Activated CD8-positive, alpha-beta T cell treated with anti-CD3 and anti-CD28 coated beads for 36 hours (primary cell): Measurements from ENCODE around the gene GRAMD1A. TPM values are rescaled to one million over a fixed set of nuclear protein-coding genes. Genes with fewer than 3 reads are reported as not detected.

Experiments
- ATAC-seq: fragments of 200-7000 bp; cut with Tn5 transposase; one replicate; pipeline ENCODE4 v1.10.0; 2021; ENCODE audit warnings: mild to moderate bottlenecking, moderate library complexity
- CTCF ChIA-PET: fragments of 350-600 bp; sonication (Branson Sonifier 250); formaldehyde crosslinking; loops from one replicate; lab custom pipeline; 2021; ENCODE audit warnings: antibody characterized with exemption; lab: Charles Lee
- POLR2A ChIA-PET: fragments of 350-600 bp; sonication (Branson Sonifier 250); formaldehyde crosslinking; loops from one replicate; lab custom pipeline; 2021; ENCODE audit warnings: antibody characterized with exemption; lab: Charles Lee
- DNase-seq: peaks from one replicate; pipeline ENCODE4 v3.0.0-alpha.2; 2020
- H3K27ac Mint-ChIP-seq: one replicate; pipeline ENCODE4 v1.8.0; 2021; ENCODE audit warnings: mild to moderate bottlenecking, mixed read lengths
- H3K27me3 Mint-ChIP-seq: one replicate; pipeline ENCODE4 v1.8.0; 2021; ENCODE audit warnings: mixed read lengths
- H3K36me3 Mint-ChIP-seq: one replicate; pipeline ENCODE4 v1.8.0; 2021; ENCODE audit warnings: low read depth, mixed read lengths
- H3K4me1 Mint-ChIP-seq: one replicate; pipeline ENCODE4 v1.8.0; 2021; ENCODE audit warnings: low read depth, mixed read lengths
- H3K4me3 Mint-ChIP-seq: one replicate; pipeline ENCODE4 v1.8.0; 2021; ENCODE audit warnings: mild to moderate bottlenecking, moderate library complexity, mixed read lengths
- H3K9me3 Mint-ChIP-seq: one replicate; pipeline ENCODE4 v1.8.0; 2021; ENCODE audit warnings: mixed read lengths
- CTCF ChIP-seq: fragments of 200-600 bp; IDR thresholded peaks from one replicate; pipeline ENCODE4 v1.8.0; 2022; ENCODE audit warnings: antibody characterized with exemption, mild to moderate bottlenecking
- intact Hi-C: fragments of 100-400 bp; cut with micrococcal nuclease; formaldehyde crosslinking; loops from one replicate; pipeline ENCODE4 v1.10.0; 2022
- total RNA-seq, 2 experiments: library from RNA; stranded (reverse); gene quantifications; one replicate each; pipeline ENCODE4 v1.2.3, GENCODE V29; 2021

Gene GRAMD1A
- total RNA-seq, 2 experiments from 2014 or later: 128 to 134 TPM

DNA sequence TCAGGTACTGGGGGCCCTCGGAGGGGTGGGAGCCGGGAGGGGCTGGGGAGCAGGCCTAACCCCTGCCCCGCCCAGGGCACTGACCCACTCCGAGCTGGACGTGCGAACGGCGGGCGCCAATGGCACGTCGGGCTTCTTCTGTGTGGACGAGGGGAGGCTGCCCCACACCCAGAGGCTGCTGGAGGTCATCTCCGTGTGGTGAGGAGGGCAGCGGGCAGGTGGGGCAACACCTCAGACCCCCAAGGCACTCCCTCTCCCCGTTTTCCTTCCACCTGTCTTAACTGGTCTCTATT, 59.6 kb downstream of the GRAMD1A start:
- ChIA-PET POLR2A (interaction anchor here (1.0 kb wide), 1 partner anchor 43 kb away, joined by 4 read pairs; no protein-coding TSS in a partner anchor), CTCF (interaction anchor here (0.5 to 2.2 kb wide), 2 partner anchors 12 to 15 kb away, joined by 3 to 14 read pairs; no protein-coding TSS in a partner anchor)
- H3K36me3 Mint-ChIP-seq: no peaks in the 10 kb centered on the region
- H3K4me1 Mint-ChIP-seq: peaks cover 12% of the 10 kb centered on the region
- no peak for TF ChIP-seq CTCF
- no peaks in the 10 kb centered on the region for H3K9me3 Mint-ChIP-seq
- intact Hi-C loops: no loop called here
- ATAC-seq (no peak), DNase-seq (no peak)
- H3K27me3 Mint-ChIP-seq: no peaks in the 10 kb centered on the region
- H3K27ac Mint-ChIP-seq: no peak overlapping the region
- no peak overlapping the region for H3K4me3 Mint-ChIP-seq

DNA sequence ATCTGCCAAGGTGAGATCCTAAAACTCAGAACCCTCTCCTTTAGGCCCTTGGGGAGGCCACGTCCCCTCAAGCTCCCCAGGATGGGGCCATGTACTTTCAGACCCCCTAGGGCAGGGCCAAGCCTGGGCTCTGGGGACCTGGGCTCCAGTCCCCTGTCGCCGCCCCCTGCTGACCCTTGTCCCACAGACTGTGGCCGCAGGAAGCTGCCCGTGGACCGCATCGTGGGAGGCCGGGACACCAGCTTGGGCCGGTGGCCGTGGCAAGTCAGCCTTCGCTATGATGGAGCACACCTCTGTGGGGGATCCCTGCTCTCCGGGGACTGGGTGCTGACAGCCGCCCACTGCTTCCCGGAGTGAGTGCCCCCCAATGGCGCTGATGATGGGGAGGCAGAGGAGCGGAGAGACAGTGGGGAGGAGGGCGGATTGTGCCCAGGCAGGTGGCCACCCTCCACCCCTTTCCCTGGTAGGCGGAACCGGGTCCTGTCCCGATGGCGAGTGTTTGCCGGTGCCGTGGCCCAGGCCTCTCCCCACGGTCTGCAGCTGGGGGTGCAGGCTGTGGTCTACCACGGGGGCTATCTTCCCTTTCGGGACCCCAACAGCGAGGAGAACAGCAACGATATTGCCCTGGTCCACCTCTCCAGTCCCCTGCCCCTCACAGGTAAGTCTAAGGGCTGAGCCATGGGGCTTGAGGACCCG, 60.2 kb downstream of the GRAMD1A start:
- ChIA-PET CTCF (interaction anchor here (0.5 to 2.2 kb wide), 2 partner anchors 13 to 15 kb away, joined by 3 to 14 read pairs; no protein-coding TSS in a partner anchor), POLR2A (interaction anchor here (1.0 kb wide), 1 partner anchor 44 kb away, joined by 4 read pairs; no protein-coding TSS in a partner anchor)
- TF ChIP-seq CTCF: no peak
- Mint-ChIP-seq H3K27ac (no peak overlapping the region), H3K4me1 (peaks cover 12% of the 10 kb centered on the region), H3K9me3 (no peaks in the 10 kb centered on the region), H3K4me3 (no peak overlapping the region), H3K36me3 (no peaks in the 10 kb centered on the region), H3K27me3 (no peaks in the 10 kb centered on the region)
- ATAC-seq (no peak), DNase-seq (no peak)
- intact Hi-C loops: no loop called here

DNA sequence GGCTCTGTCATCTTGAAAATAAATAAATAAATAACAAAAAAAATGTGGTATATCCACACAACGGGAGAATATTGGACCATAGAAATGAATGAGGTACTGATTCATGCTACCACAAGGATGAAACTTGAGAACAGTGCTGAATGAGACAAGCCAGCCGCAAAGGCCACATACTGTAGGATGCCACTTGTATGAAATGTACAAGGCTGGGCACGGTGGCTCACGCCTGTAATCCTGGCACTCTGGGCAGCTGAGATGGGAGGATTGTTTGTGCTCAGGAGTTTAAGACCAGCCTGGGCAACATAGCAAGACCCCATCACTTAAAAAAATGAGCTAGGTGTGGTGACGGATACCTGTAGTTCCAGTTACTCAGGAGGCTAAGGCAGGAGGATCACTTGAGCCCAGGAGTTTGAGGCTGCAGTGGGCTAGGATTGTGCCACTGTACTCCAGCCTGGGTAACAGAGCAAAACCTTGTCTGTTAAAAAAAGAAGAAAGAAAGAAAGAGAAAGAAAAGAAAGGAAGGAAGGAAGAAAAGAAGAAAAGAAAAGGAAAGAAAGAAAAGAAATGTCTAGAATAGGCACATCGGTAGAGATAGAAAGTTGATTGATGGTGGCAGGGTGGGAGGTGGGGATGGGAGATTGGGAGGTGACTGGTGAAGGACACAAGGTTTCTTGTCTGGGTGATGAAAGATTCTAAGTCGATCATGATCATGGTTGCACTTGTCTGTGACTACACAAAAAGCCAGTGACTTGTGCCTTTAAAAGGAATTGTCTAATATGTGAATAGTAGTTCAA, 61.7 kb downstream of the GRAMD1A start:
- TF ChIP-seq CTCF: no peak
- Mint-ChIP-seq H3K4me3 (no peak overlapping the region), H3K36me3 (no peaks in the 10 kb centered on the region), H3K27me3 (no peaks in the 10 kb centered on the region), H3K9me3 (peaks cover 3% of the 10 kb centered on the region), H3K4me1 (peaks cover 15% of the 10 kb centered on the region), H3K27ac (no peak overlapping the region)
- DNase-seq: no peak
- ATAC-seq: no peak
- ChIA-PET CTCF (interaction anchor here (0.5 to 1.4 kb wide), 3 partner anchors 17 to 405 kb away, joined by 3 to 4 read pairs (median 3); no protein-coding TSS in a partner anchor), POLR2A (no interaction called here)
- intact Hi-C loops: no loop called here

GRCh38 chr19:35062942-35063341, 62.8 kb downstream of the GRAMD1A start:
- intact Hi-C loops: no loop called here

More at GRCh38 chr19:35062942-35063341, 62.8 kb downstream of the GRAMD1A start:
- Mint-ChIP-seq H3K27ac (no peak overlapping the region), H3K4me3 (no peak overlapping the region), H3K36me3 (no peaks in the 10 kb centered on the region), H3K9me3 (peaks cover 3% of the 10 kb centered on the region), H3K4me1 (peaks cover 20% of the 10 kb centered on the region), H3K27me3 (no peaks in the 10 kb centered on the region)
- POLR2A ChIA-PET: no interaction called here
- TF ChIP-seq CTCF: no peak
- no peak for DNase-seq
- ATAC-seq: no peak
- CTCF ChIA-PET: interaction anchor here (0.9 to 1.3 kb wide), 2 partner anchors 17 to 19 kb away, joined by 3 to 4 read pairs; no protein-coding TSS in a partner anchor
